ENCODE data around the gene LRRC23.
A peak's percentile ranks its signal among the peaks of the same experiment; 100 is the strongest.

Gene LRRC23

GRCh38 chr12:6923851-6924250 is 19.2 kb downstream of the LRRC23 start:
- H3K27me3 ChIP-seq (replicated peaks; ENCODE audit: control insufficient read depth, insufficient read depth, low read length, poor library complexity, severe bottlenecking) = no peaks in the 10 kb centered on the region
- peaks cover 13% of the 10 kb centered on the region for H3K4me1 ChIP-seq (ENCODE audit: control insufficient read depth, insufficient read depth, low read length, poor library complexity, severe bottlenecking)
- H3K4me3 ChIP-seq (ENCODE audit: insufficient read depth, low read depth, low read length, poor library complexity, severe bottlenecking) = no peak overlapping the region
- DNase-seq = no peak
- H3K9me3 ChIP-seq (ENCODE audit: control insufficient read depth, low read length) = no peaks in the 10 kb centered on the region
- peaks cover 25% of the 10 kb centered on the region for H3K36me3 ChIP-seq (ENCODE audit: control insufficient read depth, insufficient read depth, low read length)
- no peak overlapping the region for H3K27ac ChIP-seq (ENCODE audit: insufficient read depth, low read length, poor library complexity, severe bottlenecking)

DNA sequence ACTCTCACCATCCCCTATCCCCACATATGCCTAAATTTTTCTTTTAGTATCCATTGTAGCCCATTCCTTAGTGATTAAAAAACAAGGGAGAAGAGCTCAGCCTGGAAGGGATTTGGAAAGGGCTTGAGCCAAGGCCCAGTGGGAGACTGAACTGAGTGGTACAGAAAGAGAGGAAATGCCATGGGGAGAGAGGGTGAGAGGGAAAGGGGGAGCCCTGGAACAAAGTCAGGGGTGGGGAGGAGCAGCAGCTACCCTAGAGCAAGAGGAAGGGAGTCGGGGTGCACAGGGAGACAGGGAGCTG is 20.6 kb downstream of the LRRC23 start:
- H3K27ac ChIP-seq (ENCODE audit: insufficient read depth, low read length, poor library complexity, severe bottlenecking) = no peak overlapping the region
- no peak for DNase-seq
- H3K36me3 ChIP-seq (ENCODE audit: control insufficient read depth, insufficient read depth, low read length) = peaks cover 22% of the 10 kb centered on the region
- H3K9me3 ChIP-seq (ENCODE audit: control insufficient read depth, low read length) = no peaks in the 10 kb centered on the region
- H3K4me3 ChIP-seq (ENCODE audit: insufficient read depth, low read depth, low read length, poor library complexity, severe bottlenecking) = no peak overlapping the region
- H3K27me3 ChIP-seq (replicated peaks; ENCODE audit: control insufficient read depth, insufficient read depth, low read length, poor library complexity, severe bottlenecking) = no peaks in the 10 kb centered on the region
- peaks cover 23% of the 10 kb centered on the region for H3K4me1 ChIP-seq (ENCODE audit: control insufficient read depth, insufficient read depth, low read length, poor library complexity, severe bottlenecking)

- Histone ChIP-seq H3K36me3 (ENCODE audit: control insufficient read depth, insufficient read depth, low read length) (peaks cover 22% of the 10 kb centered on the region), H3K27me3 (replicated peaks; ENCODE audit: control insufficient read depth, insufficient read depth, low read length, poor library complexity, severe bottlenecking) (no peaks in the 10 kb centered on the region), H3K4me1 (ENCODE audit: control insufficient read depth, insufficient read depth, low read length, poor library complexity, severe bottlenecking) (peaks cover 23% of the 10 kb centered on the region), H3K4me3 (ENCODE audit: insufficient read depth, low read depth, low read length, poor library complexity, severe bottlenecking) (no peak overlapping the region), H3K9me3 (ENCODE audit: control insufficient read depth, low read length) (no peaks in the 10 kb centered on the region), H3K27ac (ENCODE audit: insufficient read depth, low read length, poor library complexity, severe bottlenecking) (no peak overlapping the region)
- DNase-seq = no peak
Observed at GRCh38 chr12:6925540-6926279, 21.1 kb downstream of the LRRC23 start.

DNA sequence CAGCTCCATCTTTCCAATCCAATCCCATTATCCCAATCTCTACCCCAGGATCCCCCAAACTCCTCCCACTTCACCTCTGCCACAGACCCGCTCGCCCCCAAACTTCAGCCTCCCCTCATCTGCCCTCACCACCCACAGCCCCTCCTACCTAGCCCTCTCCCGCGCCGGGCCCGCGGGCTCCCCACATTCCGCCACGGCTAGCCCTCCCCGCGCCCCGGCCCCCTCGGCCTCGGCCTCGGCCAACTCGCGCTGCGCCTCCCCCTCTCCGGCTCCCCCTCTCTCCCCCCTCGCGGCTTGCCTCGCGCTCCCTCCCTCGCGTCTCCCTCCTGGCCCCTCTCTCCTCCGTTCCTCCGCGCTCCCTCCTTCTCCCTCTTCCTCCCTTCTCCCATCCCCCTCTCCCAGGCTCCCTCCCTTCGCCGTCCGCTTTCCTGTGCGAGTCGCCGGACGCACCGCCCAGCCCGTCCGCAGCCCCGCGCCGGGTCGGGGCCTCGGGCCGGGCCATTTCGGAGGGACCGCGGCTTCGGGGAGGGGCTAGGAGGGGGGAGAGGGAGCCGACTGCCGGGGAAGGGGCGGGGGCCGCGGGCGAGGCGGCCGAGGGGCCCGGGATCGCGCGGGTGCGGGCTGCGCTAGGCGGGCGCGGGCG is 22.9 kb downstream of the LRRC23 start, which contains the start of gene ATN1:
ATN1 (plus strand) TSS at position 581 of the 643 bp plus-strand sequence. CDS start 6,043 bp downstream, outside the sequence.
- Histone ChIP-seq H3K4me1 (ENCODE audit: control insufficient read depth, insufficient read depth, low read length, poor library complexity, severe bottlenecking) (peaks cover 23% of the 10 kb centered on the region), H3K27ac (ENCODE audit: insufficient read depth, low read length, poor library complexity, severe bottlenecking) (peak within 1 kb of the TSS; percentile 76), H3K27me3 (replicated peaks; ENCODE audit: control insufficient read depth, insufficient read depth, low read length, poor library complexity, severe bottlenecking) (no peaks in the 10 kb centered on the region), H3K4me3 (ENCODE audit: insufficient read depth, low read depth, low read length, poor library complexity, severe bottlenecking) (peak within 1 kb of the TSS; percentile 83), H3K36me3 (ENCODE audit: control insufficient read depth, insufficient read depth, low read length) (peaks cover 5% of the 10 kb centered on the region), H3K9me3 (ENCODE audit: control insufficient read depth, low read length) (no peaks in the 10 kb centered on the region)
- DNase-seq = peak in 1 of 3 donors; percentile 38

DNA sequence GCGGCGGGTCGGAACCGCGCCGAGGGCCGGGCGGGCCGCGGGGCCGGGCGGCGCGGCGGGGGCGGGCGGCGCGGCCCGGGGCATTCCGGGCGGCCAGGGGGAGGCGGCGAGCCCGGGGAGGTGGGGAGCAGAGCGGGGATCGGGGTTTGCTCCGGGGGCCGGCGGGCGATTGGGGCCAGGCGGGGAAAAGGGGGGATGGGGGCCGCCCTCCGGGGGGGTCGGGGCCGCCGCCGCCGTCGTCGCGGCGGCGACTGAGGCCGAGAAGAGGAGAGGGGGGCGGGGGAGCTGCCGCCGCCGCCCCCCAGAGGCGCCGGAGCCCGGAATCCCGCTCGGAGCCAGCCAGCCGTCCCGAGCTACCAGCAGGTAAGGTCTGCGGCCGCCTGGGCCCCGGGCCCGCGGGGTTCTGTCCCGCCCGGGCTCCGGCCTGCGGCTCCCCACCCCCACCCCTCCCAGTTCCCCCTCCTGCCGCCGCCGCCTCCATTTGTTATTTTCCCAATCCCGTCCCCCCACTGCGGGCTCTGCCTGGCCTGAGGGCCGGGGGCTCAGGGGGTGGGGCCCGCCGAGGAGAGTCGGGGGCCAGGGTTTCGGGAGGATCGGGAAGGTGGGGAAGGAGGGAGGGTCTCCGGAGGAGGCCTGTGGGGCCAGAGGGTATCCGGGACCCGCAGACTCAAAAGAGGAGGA is 23.5 kb downstream of the LRRC23 start:
- DNase-seq = no peak
- no peaks in the 10 kb centered on the region for H3K27me3 ChIP-seq (replicated peaks; ENCODE audit: control insufficient read depth, insufficient read depth, low read length, poor library complexity, severe bottlenecking)
- H3K36me3 ChIP-seq (ENCODE audit: control insufficient read depth, insufficient read depth, low read length) = no peaks in the 10 kb centered on the region
- peak overlapping the region; percentile 76 for H3K27ac ChIP-seq (ENCODE audit: insufficient read depth, low read length, poor library complexity, severe bottlenecking)
- H3K4me1 ChIP-seq (ENCODE audit: control insufficient read depth, insufficient read depth, low read length, poor library complexity, severe bottlenecking) = peaks cover 23% of the 10 kb centered on the region
- peak overlapping the region; percentile 68 for H3K4me3 ChIP-seq (ENCODE audit: insufficient read depth, low read depth, low read length, poor library complexity, severe bottlenecking)
- H3K9me3 ChIP-seq (ENCODE audit: control insufficient read depth, low read length) = no peaks in the 10 kb centered on the region

DNA sequence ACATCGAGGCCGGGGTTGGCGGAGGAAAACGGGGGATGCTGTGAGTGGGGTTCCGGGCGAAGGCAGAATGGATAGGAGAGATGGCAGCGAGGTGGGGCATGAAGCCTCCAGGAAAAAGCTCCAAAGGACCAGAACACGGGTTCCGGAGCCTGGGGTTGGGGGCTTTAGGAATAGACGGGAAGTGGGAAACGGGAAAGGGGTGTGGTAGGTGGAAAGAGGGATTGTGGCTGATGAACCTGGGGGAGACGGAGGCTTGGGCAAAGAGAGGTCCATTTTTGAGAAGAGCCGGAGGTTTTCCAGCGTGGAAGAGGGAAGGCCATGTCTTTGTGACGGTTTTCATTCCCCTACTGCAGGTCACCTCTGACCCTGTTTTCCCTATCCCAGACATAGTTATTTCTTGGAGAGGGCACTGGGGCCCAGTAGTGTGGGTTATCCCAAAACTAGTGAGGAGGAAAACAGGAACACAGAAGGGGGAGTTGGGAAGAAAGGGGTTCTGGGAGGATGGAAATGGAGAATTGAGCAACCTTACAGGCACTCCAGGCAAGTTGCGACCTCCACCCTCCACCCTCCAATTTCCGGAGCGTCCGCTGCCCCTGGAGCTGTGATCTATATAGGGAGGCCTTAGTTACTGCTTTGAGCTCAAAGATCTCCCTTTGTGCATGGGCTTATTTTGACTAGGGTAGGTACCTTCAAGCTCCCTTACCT is 24.2 kb downstream of the LRRC23 start:
- H3K4me1 ChIP-seq (ENCODE audit: control insufficient read depth, insufficient read depth, low read length, poor library complexity, severe bottlenecking) = peaks cover 23% of the 10 kb centered on the region
- no peak for DNase-seq
- H3K9me3 ChIP-seq (ENCODE audit: control insufficient read depth, low read length) = no peaks in the 10 kb centered on the region
- H3K4me3 ChIP-seq (ENCODE audit: insufficient read depth, low read depth, low read length, poor library complexity, severe bottlenecking) = peak overlapping the region; percentile 68
- peak overlapping the region; percentile 76 for H3K27ac ChIP-seq (ENCODE audit: insufficient read depth, low read length, poor library complexity, severe bottlenecking)
- no peaks in the 10 kb centered on the region for H3K27me3 ChIP-seq (replicated peaks; ENCODE audit: control insufficient read depth, insufficient read depth, low read length, poor library complexity, severe bottlenecking)
- H3K36me3 ChIP-seq (ENCODE audit: control insufficient read depth, insufficient read depth, low read length) = no peaks in the 10 kb centered on the region

GRCh38 chr12:6929466-6930452 is 25.1 kb downstream of the LRRC23 start:
- Histone ChIP-seq H3K36me3 (ENCODE audit: control insufficient read depth, insufficient read depth, low read length) (no peaks in the 10 kb centered on the region), H3K27me3 (replicated peaks; ENCODE audit: control insufficient read depth, insufficient read depth, low read length, poor library complexity, severe bottlenecking) (no peaks in the 10 kb centered on the region), H3K4me1 (ENCODE audit: control insufficient read depth, insufficient read depth, low read length, poor library complexity, severe bottlenecking) (peaks cover 20% of the 10 kb centered on the region), H3K4me3 (ENCODE audit: insufficient read depth, low read depth, low read length, poor library complexity, severe bottlenecking) (no peak overlapping the region), H3K27ac (ENCODE audit: insufficient read depth, low read length, poor library complexity, severe bottlenecking) (peak overlapping the region; percentile 76), H3K9me3 (ENCODE audit: control insufficient read depth, low read length) (no peaks in the 10 kb centered on the region)
- DNase-seq = no peak

DNA sequence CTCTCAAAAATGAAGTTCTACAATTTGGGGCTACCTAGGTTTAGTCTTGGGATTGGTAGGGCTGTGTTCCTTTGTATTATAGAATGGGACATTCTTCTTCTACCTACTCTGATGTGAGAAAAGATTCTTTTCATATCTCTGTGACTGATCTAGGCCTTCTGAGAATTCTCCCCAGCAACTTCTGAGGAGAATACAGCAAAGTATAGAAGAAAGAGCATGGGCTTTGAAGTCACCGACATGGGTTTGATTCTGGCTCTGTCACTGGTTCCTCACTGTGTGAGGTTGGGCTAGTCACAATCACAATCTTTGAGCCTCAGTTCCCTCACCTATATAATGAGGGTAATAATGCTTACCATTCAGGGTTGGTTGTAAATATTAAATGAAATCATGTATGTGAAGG is 28.1 kb downstream of the LRRC23 start:
- Histone ChIP-seq H3K9me3 (ENCODE audit: control insufficient read depth, low read length) (no peaks in the 10 kb centered on the region), H3K36me3 (ENCODE audit: control insufficient read depth, insufficient read depth, low read length) (peaks cover 9% of the 10 kb centered on the region), H3K4me3 (ENCODE audit: insufficient read depth, low read depth, low read length, poor library complexity, severe bottlenecking) (no peak overlapping the region), H3K4me1 (ENCODE audit: control insufficient read depth, insufficient read depth, low read length, poor library complexity, severe bottlenecking) (peaks cover 32% of the 10 kb centered on the region), H3K27ac (ENCODE audit: insufficient read depth, low read length, poor library complexity, severe bottlenecking) (no peak overlapping the region), H3K27me3 (replicated peaks; ENCODE audit: control insufficient read depth, insufficient read depth, low read length, poor library complexity, severe bottlenecking) (no peaks in the 10 kb centered on the region)
- no peak for DNase-seq

DNA sequence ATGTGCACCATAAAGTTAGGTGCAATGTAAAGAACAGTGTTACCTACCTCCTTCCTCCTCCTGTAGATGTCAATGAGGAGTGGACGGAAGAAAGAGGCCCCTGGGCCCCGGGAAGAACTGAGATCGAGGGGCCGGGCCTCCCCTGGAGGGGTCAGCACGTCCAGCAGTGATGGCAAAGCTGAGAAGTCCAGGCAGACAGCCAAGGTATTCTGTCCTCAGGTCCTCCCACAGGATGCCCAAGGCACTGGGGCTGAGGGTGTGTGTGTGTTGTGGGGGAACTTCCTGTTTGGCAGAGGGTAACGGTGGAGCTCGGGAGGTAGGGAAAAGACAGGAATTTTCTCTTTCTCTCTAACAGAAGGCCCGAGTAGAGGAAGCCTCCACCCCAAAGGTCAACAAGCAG is 29.5 kb downstream of the LRRC23 start:
- Histone ChIP-seq H3K36me3 (ENCODE audit: control insufficient read depth, insufficient read depth, low read length) (peaks cover 9% of the 10 kb centered on the region), H3K27ac (ENCODE audit: insufficient read depth, low read length, poor library complexity, severe bottlenecking) (no peak overlapping the region), H3K27me3 (replicated peaks; ENCODE audit: control insufficient read depth, insufficient read depth, low read length, poor library complexity, severe bottlenecking) (no peaks in the 10 kb centered on the region), H3K4me1 (ENCODE audit: control insufficient read depth, insufficient read depth, low read length, poor library complexity, severe bottlenecking) (peaks cover 30% of the 10 kb centered on the region), H3K4me3 (ENCODE audit: insufficient read depth, low read depth, low read length, poor library complexity, severe bottlenecking) (no peak overlapping the region), H3K9me3 (ENCODE audit: control insufficient read depth, low read length) (no peaks in the 10 kb centered on the region)
- DNase-seq = no peak

Data from effector memory CD4-positive, alpha-beta T cell (primary cell).